OCI-LY1 (cell line): Measurements from ENCODE around the gene LPCAT3.

ENCODE experiments used
- H2AFZ ChIP-seq: fragments of 200-600 bp; sonication (generic), shearing (Covaris generic); 2 replicates; pipeline ENCODE4 v1.6.0; 2014; ENCODE audit warnings: antibody characterized with exemption, mild to moderate bottlenecking, low read length
- H3F3A ChIP-seq: fragments of 200-600 bp; sonication (generic), shearing (Covaris generic); 2 replicates; pipeline ENCODE4 v1.6.0; 2014; ENCODE audit warnings: mild to moderate bottlenecking, antibody characterized with exemption, low read length, moderate library complexity; ENCODE audit not compliant: insufficient read depth
- H3K27ac ChIP-seq: fragments of 200-600 bp; sonication (generic); 2 replicates; pipeline ENCODE4 v1.5.1; 2014; ENCODE audit warnings: low read length, mixed run types, mild to moderate bottlenecking, low read depth; ENCODE audit not compliant: poor library complexity, severe bottlenecking
- H3K27me3 ChIP-seq: fragments of 200-600 bp; sonication (generic); 2 replicates; pipeline ENCODE4 v1.6.0; 2014; ENCODE audit warnings: antibody characterized with exemption, mild to moderate bottlenecking, low read length, moderate library complexity; ENCODE audit not compliant: insufficient read depth
- H3K36me3 ChIP-seq: fragments of 200-600 bp; sonication (generic); 2 replicates; pipeline ENCODE4 v1.6.1; 2014; ENCODE audit warnings: mild to moderate bottlenecking, antibody characterized with exemption, low read length, moderate library complexity, mixed read lengths; ENCODE audit not compliant: insufficient read depth
- H3K4me1 ChIP-seq: fragments of 200-600 bp; sonication (generic); 2 replicates; pipeline ENCODE4 v1.5.1; 2014; ENCODE audit warnings: mild to moderate bottlenecking, low read length, moderate library complexity; ENCODE audit not compliant: insufficient read depth, severe bottlenecking
- H3K4me2 ChIP-seq: fragments of 200-600 bp; sonication (generic), shearing (Covaris generic); 2 replicates; pipeline ENCODE4 v1.6.1; 2014; ENCODE audit warnings: low read length
- H3K4me3 ChIP-seq: fragments of 200-600 bp; sonication (generic); 2 replicates; pipeline ENCODE4 v1.5.1; 2014; ENCODE audit warnings: low read length, low read depth, mild to moderate bottlenecking, mixed read lengths; ENCODE audit not compliant: poor library complexity, severe bottlenecking
- H3K79me2 ChIP-seq: fragments of 200-600 bp; shearing (Covaris generic); 2 replicates; pipeline ENCODE4 v1.6.1; 2016; ENCODE audit warnings: mixed run types, low read length, mixed read lengths; ENCODE audit not compliant: insufficient read depth
- H3K9ac ChIP-seq: fragments of 200-600 bp; sonication (generic), shearing (Covaris generic); 2 replicates; pipeline ENCODE4 v1.6.1; 2014; ENCODE audit warnings: mild to moderate bottlenecking, low read length, mixed read lengths
- H3K9me2 ChIP-seq: fragments of 200-600 bp; sonication (generic), shearing (Covaris generic); 2 replicates; pipeline ENCODE4 v1.6.1; 2014; ENCODE audit warnings: low read depth, mild to moderate bottlenecking, low read length, mixed read lengths
- H3K9me3 ChIP-seq: fragments of 200-600 bp; shearing (Covaris generic); 2 replicates; pipeline ENCODE4 v1.6.1; 2014; ENCODE audit warnings: low read length, mixed read lengths
- H4K20me1 ChIP-seq: fragments of 200-600 bp; sonication (generic), shearing (Covaris generic); 2 replicates; pipeline ENCODE4 v1.6.0; 2016; ENCODE audit warnings: mild to moderate bottlenecking, low read length; ENCODE audit not compliant: insufficient read depth
- CTCF ChIP-seq: fragments of 200-600 bp; sonication (generic), shearing (Covaris generic); IDR thresholded peaks from 2 replicates; pipeline ENCODE4 v1.5.1; 2017; ENCODE audit warnings: mild to moderate bottlenecking, antibody characterized with exemption, low read length, moderate library complexity, mixed read lengths
- EZH2 ChIP-seq: fragments of 200-600 bp; sonication (generic), shearing (Covaris generic); IDR thresholded peaks from 2 replicates; pipeline ENCODE4 v1.8.0; 2017; ENCODE audit warnings: borderline replicate concordance, mixed run types, mild to moderate bottlenecking, antibody characterized with exemption, low read length, moderate library complexity, mixed read lengths

Gene LPCAT3

GRCh38 chr12:7065073-7065623 lies 46.9 kb upstream of the LPCAT3 start:
- H3K36me3 ChIP-seq: no peaks in the 10 kb centered on the region
- no peak overlapping the region for H2AFZ ChIP-seq
- no peaks in the 10 kb centered on the region for H3K4me1 ChIP-seq
- no peaks in the 10 kb centered on the region for H3K79me2 ChIP-seq
- H3K27me3 ChIP-seq: peaks cover 7% of the 10 kb centered on the region; the same call in 1 of the 2 replicates
- no peak overlapping the region for H3K4me2 ChIP-seq
- no peak overlapping the region for H3K27ac ChIP-seq
- H3K4me3 ChIP-seq: no peak overlapping the region
- H3K9ac ChIP-seq: no peak overlapping the region
- no peaks in the 10 kb centered on the region for H3F3A ChIP-seq
- H3K9me3 ChIP-seq: no peaks in the 10 kb centered on the region
- H3K9me2 ChIP-seq: no peaks in the 10 kb centered on the region
- no peaks in the 10 kb centered on the region for H4K20me1 ChIP-seq
- no peak for TF ChIP-seq CTCF
- TF ChIP-seq EZH2: no peak

GRCh38 chr12:7064516-7064915 lies 46.2 kb upstream of the LPCAT3 start:
- Histone ChIP-seq H3K9me2 (no peaks in the 10 kb centered on the region), H2AFZ (no peak overlapping the region), H3K4me1 (no peaks in the 10 kb centered on the region), H3K9me3 (no peaks in the 10 kb centered on the region), H3K4me3 (no peak overlapping the region), H4K20me1 (no peaks in the 10 kb centered on the region), H3K36me3 (no peaks in the 10 kb centered on the region), H3K27me3 (peaks cover 7% of the 10 kb centered on the region; the same call in 1 of the 2 replicates), H3K9ac (no peak overlapping the region), H3F3A (no peaks in the 10 kb centered on the region), H3K4me2 (no peak overlapping the region), H3K27ac (no peak overlapping the region), H3K79me2 (no peaks in the 10 kb centered on the region)
- TF ChIP-seq EZH2: no peak
- no peak for TF ChIP-seq CTCF

GRCh38 chr12:7061596-7061995 lies 43.3 kb upstream of the LPCAT3 start:
- no peaks in the 10 kb centered on the region for H3K79me2 ChIP-seq
- no peak overlapping the region for H3K27ac ChIP-seq
- H3F3A ChIP-seq: no peaks in the 10 kb centered on the region
- H3K4me1 ChIP-seq: no peaks in the 10 kb centered on the region
- no peak overlapping the region for H3K4me3 ChIP-seq
- H3K27me3 ChIP-seq: peaks cover 7% of the 10 kb centered on the region; the same call in 1 of the 2 replicates
- H3K36me3 ChIP-seq: no peaks in the 10 kb centered on the region
- no peak overlapping the region for H3K4me2 ChIP-seq
- H3K9me2 ChIP-seq: no peaks in the 10 kb centered on the region
- H3K9me3 ChIP-seq: no peaks in the 10 kb centered on the region
- no peak overlapping the region for H3K9ac ChIP-seq
- no peak for TF ChIP-seq CTCF
- TF ChIP-seq EZH2: no peak
- H2AFZ ChIP-seq: no peak overlapping the region
- no peaks in the 10 kb centered on the region for H4K20me1 ChIP-seq
